ENCODE measurements around the gene KRT83.

Gene KRT83

GRCh38 chr12:52320784-52321400 is at the start of gene KRT83:
TSS of gene KRT83 (minus strand) at chr12:52321398. CDS start at chr12:52321335, 63 bp downstream.
- no peak for FAIRE-seq

- no peak for FAIRE-seq
Measured at GRCh38 chr12:52369809-52370208, 48.6 kb upstream of the KRT83 start.

GRCh38 chr12:52369211-52369610 is 48.0 kb upstream of the KRT83 start:
- FAIRE-seq, result no peak

- no peak for FAIRE-seq
Measured at GRCh38 chr12:52368508-52368907, 47.3 kb upstream of the KRT83 start.

- no peak for FAIRE-seq
Measured at GRCh38 chr12:52367876-52368275, 46.7 kb upstream of the KRT83 start.

- no peak for FAIRE-seq
Measured at GRCh38 chr12:52366738-52367485, 45.7 kb upstream of the KRT83 start, which contains the start of gene KRT85. TSS of gene KRT85 (minus strand) at chr12:52367481. CDS start at chr12:52367405, 76 bp downstream.

- FAIRE-seq, result no peak
Measured at GRCh38 chr12:52364901-52365489, 43.8 kb upstream of the KRT83 start.

GRCh38 chr12:52364061-52364460 is 42.9 kb upstream of the KRT83 start:
- FAIRE-seq, result no peak

- FAIRE-seq, result no peak
Measured at GRCh38 chr12:52363111-52363679, 42.0 kb upstream of the KRT83 start.

- no peak for FAIRE-seq
Measured at GRCh38 chr12:52362118-52362726, 41.0 kb upstream of the KRT83 start.

GRCh38 chr12:52361553-52361952 is 40.4 kb upstream of the KRT83 start:
- no peak for FAIRE-seq

- FAIRE-seq, result no peak
Measured at GRCh38 chr12:52360663-52361271, 39.6 kb upstream of the KRT83 start.

- FAIRE-seq, result no peak
Measured at GRCh38 chr12:52360106-52360662, 39.0 kb upstream of the KRT83 start.

GRCh38 chr12:52359621-52360061 is 38.4 kb upstream of the KRT83 start:
- FAIRE-seq, result no peak

- no peak for FAIRE-seq
Measured at GRCh38 chr12:52358575-52359350, 37.6 kb upstream of the KRT83 start.

- FAIRE-seq, result no peak
Measured at GRCh38 chr12:52356762-52357580, 35.8 kb upstream of the KRT83 start.

GRCh38 chr12:52356031-52356761 is 35.0 kb upstream of the KRT83 start:
- no peak for FAIRE-seq

GRCh38 chr12:52355176-52355575 is 34.0 kb upstream of the KRT83 start:
- no peak for FAIRE-seq

GRCh38 chr12:52354200-52354599 is 33.0 kb upstream of the KRT83 start:
- FAIRE-seq, result no peak

GRCh38 chr12:52353766-52354165 is 32.6 kb upstream of the KRT83 start:
- no peak for FAIRE-seq

Measured in A204.1 (cell line).